SHP77 (cell line): Measurements from ENCODE around the gene LRP5.
A peak's percentile ranks its signal among the peaks of the same experiment; 100 is the strongest.
"Not testable (repeated sequence)": the region's sequence is repeated elsewhere in the genome, so short reads cannot be mapped to it uniquely, and the experiment has no call there.

Source experiments
- DNase-seq, 2 experiments: peaks; one replicate each; lab custom pipeline; 2025; lab: John Stamatoyannopoulos, UW

The LRP5 gene

DNA sequence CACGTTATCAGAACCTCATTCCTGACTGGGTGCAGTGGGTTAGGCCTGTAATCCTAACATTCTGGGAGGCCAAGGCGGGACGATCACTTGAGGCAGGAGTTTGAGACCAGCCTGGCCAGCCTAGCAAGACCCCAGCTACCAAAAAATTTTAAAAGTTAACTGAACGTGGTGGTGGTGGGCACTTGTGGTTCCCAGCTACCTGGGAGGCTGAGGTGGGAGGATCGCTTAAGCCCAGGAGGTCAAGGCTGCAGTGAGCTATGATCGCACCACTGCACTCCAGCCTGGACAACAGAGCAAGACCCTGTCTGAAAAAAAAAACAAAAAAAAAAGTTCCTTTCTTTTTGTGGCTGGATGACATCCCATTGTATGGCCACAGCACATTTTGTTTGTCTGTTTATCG is 80.4 kb downstream of the LRP5 start:
- no peak for DNase-seq

DNA sequence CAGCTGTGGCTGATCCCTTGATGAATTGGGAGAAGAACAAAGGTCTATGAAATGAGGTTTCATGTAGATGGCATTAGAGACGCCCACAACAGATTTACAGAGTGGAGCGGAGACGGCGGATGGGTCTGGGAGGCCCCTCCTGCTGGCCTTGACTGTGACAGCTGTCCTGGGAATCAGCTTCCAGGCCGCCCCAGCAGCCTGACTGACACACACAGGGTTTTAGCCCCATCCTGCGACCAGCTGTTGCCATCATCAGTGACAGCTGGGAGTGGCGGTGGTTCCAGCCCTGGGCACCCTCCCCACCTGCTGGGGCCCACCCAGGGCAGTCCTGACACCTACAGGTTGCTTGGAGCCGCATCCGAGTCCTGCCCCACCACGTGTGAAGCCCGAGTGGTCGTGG is 84.1 kb downstream of the LRP5 start:
- no peak for DNase-seq

GRCh38 chr11:68397256-68397655 is 84.9 kb downstream of the LRP5 start:
- DNase-seq = no peak

DNA sequence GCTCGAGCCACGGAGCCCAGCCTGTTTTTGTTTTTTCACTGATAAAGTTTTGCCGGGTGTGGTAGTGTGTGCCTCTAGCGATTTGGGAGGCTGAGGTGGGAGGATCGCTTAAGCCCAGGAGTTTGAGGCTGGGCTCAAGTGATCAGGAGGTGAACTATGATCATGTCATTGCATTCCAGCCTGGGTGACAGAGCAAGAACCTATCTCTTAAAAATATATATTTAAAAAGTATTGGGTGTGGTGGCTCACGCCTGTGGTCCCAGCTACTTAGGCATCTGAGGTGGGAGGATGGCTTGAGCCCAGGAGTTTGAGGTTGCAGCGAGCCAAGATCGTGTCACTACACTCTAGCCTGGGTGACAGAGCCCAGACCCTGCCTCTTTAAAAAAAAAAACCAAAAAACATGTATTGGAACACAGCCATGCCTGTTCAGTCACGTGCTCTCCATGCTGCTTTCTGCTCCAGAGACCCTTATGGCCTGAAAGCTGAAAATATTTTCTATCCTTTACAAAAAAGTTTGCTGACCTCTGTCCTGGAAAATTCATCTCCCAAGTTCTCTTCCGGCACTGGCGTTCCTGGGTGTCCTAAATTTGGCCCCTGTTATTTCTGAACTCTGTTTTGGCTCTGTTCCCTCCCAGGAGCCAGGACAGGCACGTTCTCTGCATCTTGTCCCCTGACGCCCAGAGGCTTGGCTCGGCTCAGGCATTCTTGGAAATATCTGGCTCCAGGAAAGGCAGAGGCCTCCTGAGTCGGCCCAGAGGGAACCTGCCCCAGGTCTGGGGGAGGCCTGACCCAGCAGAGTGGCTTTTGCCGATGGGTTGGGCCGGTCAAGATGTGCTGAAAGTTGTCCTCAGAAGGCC is 86.8 kb downstream of the LRP5 start:
- DNase-seq = no peak

DNA sequence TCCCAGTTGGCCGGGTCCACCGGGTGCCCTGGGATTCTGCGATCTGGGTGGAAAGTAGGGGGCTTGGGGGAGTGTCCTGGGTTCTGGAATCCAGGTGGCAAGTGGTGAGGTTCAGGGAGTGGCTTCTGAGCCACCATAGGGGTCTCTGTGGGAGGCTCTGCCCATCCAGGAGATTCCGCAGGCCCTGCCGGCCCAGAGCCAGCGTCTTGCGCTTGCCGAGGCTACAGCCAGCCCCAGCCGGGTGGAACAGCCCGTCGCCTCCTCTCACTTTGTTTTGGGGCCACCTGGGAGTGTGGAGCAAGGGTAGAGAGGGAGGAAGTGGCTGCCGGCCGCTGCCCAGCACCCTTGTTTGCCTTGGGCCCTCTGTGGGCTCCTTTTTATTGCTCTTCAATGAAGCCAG is 87.5 kb downstream of the LRP5 start:
- DNase-seq = no peak

- not testable (repeated sequence) for DNase-seq
Observed at GRCh38 chr11:68400584-68400983, 88.2 kb downstream of the LRP5 start.

DNA sequence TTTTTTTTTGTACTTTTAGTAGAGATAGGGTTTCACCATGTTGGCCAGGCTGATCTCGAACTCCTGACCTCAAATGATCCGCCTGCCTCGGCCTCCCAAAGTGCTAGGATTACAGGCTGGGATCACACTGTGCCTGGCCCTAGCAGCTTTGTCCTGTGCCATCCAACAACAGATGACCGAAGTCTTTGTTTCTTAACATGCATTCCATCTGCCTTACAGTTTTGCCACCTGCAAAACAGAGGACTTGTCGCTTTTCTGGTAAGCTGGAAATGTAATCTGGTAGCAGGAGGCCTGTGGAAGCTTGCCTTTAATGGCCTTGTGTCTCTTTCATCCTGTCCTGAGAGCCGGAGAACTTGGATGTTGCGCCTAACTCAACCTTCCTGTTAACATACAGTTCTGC is 89.5 kb downstream of the LRP5 start:
- no peak for DNase-seq

DNA sequence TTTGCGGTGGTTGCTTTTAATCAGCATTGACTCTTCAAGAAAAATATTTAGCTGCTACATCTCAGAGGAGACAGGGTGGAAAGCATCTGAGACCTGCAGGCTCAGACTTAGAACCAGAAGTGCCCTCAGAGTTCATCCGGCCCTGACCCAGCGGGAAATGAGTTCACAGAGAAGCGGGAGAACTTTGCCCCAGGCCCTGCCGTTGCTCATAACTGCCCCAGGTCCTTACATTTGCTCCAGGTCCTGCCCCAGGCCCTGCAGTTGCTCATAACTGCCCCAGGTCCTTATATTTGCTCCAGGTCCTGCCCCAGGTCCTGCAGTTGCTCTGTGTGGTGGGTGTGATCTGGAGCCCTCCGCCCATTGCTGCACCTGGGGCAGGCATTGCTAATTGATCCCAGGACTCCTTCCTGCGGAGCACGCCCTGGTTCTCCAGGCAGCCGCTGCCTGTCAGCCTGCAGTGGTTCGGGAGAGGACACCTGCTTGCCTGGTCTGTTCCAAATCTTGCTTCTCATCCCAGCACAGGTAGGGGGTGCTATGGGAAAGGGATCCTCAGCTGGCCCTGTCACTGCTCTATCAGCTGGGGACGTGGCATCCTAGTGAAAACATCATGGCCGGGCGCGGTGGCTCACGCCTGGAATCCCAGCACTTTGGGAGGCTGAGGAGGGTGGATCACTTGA is 90.1 kb downstream of the LRP5 start:
- DNase-seq = peak in 1 of 2 experiments; percentile 5

- no peak for DNase-seq
Observed at GRCh38 chr11:68403424-68403823, 91.0 kb downstream of the LRP5 start.

GRCh38 chr11:68403831-68404230 is 91.4 kb downstream of the LRP5 start:
- DNase-seq = no peak

DNA sequence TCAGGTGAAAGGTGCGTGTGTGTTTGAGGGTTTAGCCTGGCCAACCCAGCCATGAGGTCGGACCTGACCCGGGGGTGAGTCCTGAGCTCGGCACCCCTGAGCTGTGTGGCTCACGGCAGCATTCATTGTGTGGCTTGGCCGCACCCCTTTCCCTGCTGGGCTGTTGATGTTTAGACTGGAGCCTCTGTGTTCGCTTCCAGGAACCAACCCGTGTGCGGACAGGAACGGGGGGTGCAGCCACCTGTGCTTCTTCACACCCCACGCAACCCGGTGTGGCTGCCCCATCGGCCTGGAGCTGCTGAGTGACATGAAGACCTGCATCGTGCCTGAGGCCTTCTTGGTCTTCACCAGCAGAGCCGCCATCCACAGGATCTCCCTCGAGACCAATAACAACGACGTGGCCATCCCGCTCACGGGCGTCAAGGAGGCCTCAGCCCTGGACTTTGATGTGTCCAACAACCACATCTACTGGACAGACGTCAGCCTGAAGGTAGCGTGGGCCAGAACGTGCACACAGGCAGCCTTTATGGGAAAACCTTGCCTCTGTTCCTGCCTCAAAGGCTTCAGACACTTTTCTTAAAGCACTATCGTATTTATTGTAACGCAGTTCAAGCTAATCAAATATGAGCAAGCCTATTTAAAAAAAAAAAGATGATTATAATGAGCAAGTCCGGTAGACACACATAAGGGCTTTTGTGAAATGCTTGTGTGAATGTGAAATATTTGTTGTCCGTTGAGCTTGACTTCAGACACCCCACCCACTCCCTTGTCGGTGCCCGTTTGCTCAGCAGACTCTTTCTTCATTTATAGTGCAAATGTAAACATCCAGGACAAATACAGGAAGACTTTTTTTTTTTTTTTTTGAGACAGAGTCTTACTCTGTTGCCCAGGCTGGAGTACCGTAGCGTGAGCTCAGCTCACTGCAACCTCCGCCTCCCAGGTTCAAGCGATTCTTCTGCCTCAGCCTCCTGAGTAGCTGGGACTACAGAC is 94.2 kb downstream of the LRP5 start:
- DNase-seq = no peak

DNA sequence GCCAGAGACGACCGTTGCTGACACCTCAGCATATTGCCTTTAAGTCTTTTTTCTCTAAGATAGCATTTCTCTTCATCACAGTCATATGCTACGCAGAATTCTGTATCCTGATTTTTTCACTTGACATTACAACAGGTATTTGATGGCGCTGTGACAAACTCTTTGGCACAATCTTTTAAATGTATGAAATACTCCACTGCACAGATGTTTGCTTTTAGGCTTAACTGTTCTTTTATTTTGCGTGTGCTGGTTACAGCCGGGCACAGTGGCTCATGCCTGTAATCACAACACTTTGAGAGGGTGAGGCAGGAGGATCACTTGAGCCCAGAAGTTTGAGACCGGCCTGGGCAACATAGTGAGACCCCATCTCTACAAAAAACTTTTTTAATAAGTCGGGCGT is 96.1 kb downstream of the LRP5 start:
- no peak for DNase-seq

- DNase-seq = no peak
Observed at GRCh38 chr11:68409748-68410344, 97.5 kb downstream of the LRP5 start.

DNA sequence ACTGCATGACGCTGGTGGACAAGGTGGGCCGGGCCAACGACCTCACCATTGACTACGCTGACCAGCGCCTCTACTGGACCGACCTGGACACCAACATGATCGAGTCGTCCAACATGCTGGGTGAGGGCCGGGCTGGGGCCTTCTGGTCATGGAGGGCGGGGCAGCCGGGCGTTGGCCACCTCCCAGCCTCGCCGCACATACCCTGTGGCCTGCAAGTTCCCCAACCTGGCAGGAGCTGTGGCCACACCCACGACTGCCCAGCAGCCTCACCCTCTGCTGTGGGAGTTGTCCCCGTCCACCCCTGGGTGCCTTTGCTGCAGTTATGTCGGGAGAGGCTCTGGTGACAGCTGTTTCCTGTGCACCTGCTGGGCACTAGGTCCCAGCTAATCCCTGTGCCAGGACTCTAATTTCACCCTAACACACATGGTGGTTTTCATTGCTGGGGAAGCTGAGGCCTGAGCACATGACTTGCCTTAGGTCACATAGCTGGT is 99.2 kb downstream of the LRP5 start:
- peak; percentile 49 to 80 for DNase-seq

DNA sequence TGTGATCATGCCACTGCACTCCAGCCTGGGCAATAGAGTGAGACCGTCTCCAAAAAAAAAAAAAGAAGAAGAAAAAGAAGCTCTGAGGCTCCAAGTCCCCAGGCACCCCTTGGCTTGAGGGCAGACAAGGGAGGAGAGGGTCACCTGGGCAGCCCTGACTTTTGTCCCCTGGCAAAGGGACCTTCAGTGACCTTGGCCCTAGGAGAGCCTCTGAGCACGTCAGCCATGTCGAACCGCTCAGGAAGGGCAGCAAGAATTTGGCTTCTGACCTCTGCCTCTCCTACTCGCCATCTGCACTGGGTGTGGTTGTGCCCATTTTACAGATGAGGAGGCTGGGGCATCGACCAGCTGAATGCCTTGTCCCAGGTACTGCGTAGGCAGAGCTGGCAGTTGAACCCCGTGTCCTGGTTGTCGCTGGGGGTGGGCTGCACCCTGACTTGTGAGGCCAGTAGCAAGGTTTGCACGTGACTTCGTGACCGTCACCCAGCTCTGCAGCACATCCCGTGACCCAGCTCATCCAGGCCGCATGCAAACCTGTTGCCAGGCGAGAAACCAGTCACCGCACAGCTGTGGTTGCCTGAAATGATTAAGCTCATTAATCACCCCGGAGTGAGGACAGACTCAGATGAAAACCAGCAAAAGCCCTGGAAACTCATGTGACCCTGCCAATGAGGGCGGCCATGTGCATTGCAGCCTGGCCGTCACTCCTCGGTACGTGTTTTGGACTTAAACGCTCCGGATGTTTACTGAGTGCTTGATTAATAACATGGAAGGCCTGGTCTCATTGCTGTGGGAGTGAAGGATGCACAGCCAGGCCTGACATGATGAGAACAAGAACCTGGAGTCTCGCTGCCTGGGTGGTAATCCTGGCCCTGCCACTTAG is 100.4 kb downstream of the LRP5 start:
- no peak for DNase-seq

DNA sequence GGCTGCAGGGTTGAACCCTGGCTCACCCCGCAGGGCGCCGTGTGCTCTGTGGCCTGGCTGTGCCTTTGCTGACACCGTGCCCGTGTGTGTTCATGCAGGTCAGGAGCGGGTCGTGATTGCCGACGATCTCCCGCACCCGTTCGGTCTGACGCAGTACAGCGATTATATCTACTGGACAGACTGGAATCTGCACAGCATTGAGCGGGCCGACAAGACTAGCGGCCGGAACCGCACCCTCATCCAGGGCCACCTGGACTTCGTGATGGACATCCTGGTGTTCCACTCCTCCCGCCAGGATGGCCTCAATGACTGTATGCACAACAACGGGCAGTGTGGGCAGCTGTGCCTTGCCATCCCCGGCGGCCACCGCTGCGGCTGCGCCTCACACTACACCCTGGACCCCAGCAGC is 101.2 kb downstream of the LRP5 start:
- DNase-seq = no peak

DNA sequence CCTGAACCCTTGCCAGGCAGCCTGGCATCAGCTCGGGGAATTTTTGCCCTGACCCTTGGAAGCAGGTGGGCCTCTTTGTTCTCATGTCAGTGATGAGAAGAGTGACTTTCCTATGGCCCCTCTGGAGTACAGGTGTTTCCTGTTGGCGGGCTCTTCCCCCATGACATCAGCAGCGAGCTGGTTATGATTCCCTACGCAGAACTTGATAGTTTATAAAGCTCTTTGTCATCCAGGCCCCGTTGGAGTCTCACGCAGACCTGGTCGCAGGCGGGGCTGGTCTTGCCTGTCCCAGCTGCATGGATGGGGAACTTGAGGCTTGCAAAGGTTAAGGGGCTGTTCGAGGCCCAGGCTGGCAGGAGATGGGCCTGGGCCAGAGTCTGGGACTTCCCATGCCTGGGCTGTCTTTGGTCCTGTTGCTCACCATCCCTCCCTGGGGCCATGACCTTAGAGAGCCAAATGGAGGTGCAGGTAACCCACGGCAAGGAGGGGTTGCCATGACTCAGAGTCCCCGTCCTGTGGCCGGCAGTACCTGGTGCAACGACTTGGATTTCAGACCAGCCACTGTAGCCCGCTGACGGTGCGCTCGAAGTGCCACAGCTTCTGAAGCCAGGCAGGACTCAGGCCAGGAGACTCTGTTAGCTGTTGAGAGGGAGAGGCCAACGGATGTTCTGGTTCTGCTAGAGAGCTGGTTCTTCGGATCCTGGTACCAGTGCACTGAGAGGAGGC is 102.3 kb downstream of the LRP5 start:
- DNase-seq = peak in 1 of 2 experiments; percentile 4

DNA sequence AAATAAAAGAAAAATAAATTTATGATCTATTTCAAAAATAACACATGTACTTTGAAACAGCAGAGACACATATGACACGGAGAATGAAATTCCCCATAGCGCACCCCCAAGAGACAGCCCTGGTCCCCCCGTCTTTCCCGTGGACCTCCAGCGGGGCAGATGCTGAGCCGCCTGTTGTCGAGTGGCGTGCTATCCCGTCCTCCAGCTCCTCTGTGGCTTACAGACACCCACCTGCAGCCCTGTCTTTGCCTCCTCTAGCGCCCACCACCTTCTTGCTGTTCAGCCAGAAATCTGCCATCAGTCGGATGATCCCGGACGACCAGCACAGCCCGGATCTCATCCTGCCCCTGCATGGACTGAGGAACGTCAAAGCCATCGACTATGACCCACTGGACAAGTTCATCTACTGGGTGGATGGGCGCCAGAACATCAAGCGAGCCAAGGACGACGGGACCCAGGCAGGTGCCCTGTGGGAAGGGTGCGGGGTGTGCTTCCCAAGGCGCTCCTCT is 103.7 kb downstream of the LRP5 start:
- DNase-seq = no peak

GRCh38 chr11:68418648-68419047 is 106.3 kb downstream of the LRP5 start:
- DNase-seq = no peak

DNA sequence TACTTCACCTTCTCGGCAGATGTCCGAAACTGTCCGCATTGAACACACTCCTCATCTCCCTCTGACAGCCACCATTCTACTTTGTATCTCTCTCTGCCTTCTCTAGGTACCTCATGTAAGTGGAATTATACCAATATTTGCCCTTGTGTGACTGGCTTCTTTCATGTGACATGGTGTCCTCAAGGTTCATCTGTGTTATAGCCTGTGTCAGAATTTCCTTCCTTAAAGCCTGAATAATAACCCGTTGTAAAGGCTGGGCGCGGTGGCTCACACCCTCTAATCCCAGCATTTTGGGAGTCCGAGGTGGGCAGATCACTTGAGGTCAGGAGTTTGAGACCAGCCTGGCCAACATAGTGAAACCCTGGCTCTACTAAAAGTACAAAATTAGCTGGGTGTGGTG is 107.8 kb downstream of the LRP5 start:
- DNase-seq = no peak
